ENCODE measurements around the gene PLCD1. TPM values are rescaled to one million over a fixed set of nuclear protein-coding genes. Genes with fewer than 3 reads are reported as not detected.
"Not testable (repeated sequence)": the region's sequence is repeated elsewhere in the genome, so short reads cannot be mapped to it uniquely, and the experiment has no call there.

Gene PLCD1
- total RNA-seq: 11.1 and 13.7 TPM in 2 replicates

DNA sequence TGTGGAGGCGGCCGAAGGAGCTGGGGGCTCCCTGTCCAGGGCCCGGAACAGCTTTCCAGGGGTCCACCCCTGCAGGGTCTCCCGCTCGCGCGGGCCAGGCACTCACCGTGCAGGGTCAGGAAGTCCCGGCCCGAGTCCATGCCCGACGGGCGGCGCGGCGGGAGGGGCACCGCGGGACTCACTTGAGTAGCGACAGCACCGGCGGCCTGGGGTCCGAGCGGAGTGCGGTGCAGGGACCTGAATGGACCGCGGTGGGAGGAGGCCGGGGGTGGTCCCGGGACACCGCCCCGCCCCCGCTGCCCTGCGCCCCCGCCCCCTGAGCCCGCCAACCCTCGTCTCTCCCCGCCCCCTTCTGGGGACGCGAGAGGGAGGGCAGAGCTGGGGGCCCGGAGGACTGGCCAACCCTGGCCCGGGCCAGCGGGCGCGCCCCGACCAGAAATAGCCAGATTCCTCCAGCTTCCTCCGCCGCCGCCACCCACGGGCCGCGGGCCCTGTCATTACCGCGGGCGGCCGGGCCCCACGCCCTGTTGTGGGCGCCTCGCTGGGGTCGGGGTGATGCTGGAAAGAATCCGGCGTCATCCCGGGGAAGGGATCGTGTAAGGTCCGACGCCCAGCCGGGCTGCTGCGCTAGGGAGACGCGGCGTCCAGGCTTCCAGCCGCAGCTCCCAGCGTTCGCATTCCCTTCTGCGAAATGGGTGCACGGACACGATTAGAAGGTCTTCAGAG is at the start of gene PLCD1:
Gene PLCD1 (minus strand): TSS at position 243 of the 726 bp plus-strand sequence. CDS start 103 bp downstream, at position 140.
- DNase-seq (ENCODE audit: low read depth in 2 of 2): peak; percentile 41 to 52

GRCh38 chr3:38077073-38077472 is 47.6 kb upstream of the PLCD1 start:
- not testable (repeated sequence) for DNase-seq (ENCODE audit: low read depth in 2 of 2)

- no peak for DNase-seq (ENCODE audit: low read depth in 2 of 2)
Observed at GRCh38 chr3:38070013-38070412, 40.6 kb upstream of the PLCD1 start.

- no peak for DNase-seq (ENCODE audit: low read depth in 2 of 2)
Observed at GRCh38 chr3:38067508-38068233, 38.2 kb upstream of the PLCD1 start.

DNA sequence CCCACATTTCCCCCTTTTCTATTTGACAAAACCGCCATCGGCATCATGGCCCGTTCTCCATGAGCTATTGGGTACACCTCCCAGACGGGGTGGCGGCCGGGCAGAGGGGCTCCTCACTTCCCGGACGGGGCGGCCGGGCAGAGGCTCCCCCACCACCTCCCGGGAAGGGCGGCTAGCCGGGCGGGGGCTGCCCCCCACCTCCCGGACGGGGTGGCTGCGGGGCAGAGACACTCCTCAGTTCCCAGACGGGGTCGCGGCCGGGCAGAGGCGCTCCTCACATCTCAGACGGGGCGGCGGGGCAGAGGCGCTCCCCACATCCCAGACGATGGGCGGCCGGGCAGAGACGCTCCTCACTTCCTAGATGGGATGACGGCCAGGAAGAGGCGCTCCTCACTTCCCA is 35.0 kb upstream of the PLCD1 start:
- not testable (repeated sequence) for DNase-seq (ENCODE audit: low read depth in 2 of 2)

GRCh38 chr3:38062809-38063208 is 33.4 kb upstream of the PLCD1 start:
- no peak for DNase-seq (ENCODE audit: low read depth in 2 of 2)

GRCh38 chr3:38059591-38059990 is 30.1 kb upstream of the PLCD1 start:
- DNase-seq (ENCODE audit: low read depth in 2 of 2): no peak

GRCh38 chr3:38059148-38059547 is 29.7 kb upstream of the PLCD1 start:
- DNase-seq (ENCODE audit: low read depth in 2 of 2): no peak

DNA sequence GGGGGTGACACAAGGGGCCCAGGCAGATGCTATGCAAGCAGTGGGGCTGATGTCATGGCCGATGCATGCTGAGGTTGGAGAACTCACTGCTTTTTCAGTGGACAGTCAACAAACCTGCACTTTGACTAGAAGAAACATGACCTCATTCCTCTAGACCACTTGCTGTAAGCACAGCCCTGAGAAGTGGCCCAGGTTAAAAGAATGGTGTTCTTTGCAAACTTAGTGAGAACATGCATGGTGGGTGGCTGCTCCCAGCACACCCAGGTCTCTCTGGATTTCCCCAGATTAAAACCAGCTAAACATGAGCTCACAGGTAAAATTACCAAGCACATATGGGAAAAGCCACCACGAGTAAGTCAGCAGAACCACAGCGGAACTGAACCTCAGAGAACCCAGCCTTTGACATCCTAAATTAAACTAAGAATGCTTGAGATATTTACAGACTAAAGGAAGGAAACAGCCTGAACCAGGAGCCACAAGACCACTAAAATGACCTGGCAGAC is 25.1 kb upstream of the PLCD1 start:
- DNase-seq (ENCODE audit: low read depth in 2 of 2): no peak

DNA sequence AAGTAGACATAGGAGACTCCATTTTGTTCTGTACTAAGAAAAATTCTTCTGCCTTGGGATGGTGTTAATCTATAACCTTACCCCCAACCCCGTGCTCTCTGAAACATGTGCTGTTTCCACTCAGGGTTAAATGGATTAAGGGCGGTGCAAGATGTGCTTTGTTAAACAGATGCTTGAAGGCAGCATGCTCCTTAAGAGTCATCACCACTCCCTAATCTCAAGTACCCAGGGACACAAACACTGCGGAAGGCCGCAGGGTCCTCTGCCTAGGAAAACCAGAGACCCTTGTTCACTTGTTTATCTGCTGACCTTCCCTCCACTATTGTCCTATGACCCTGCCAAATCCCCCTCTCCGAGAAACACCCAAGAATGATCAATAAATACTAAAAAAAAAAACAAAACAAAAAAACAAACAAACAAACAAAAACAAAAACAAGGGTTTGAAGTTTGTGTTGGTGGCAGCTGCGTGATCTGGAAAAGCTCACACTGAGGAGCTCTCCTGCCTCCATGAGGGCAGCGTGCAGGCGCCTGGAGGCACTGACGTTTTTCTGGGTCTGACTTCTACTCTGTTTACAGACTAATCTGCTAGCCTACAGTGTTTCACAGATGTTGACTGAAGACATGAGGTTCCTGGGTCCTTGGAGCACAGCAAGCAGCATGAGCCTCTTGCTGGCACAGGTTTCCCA is 24.5 kb upstream of the PLCD1 start:
- DNase-seq (ENCODE audit: low read depth in 2 of 2): not testable (repeated sequence)

DNA sequence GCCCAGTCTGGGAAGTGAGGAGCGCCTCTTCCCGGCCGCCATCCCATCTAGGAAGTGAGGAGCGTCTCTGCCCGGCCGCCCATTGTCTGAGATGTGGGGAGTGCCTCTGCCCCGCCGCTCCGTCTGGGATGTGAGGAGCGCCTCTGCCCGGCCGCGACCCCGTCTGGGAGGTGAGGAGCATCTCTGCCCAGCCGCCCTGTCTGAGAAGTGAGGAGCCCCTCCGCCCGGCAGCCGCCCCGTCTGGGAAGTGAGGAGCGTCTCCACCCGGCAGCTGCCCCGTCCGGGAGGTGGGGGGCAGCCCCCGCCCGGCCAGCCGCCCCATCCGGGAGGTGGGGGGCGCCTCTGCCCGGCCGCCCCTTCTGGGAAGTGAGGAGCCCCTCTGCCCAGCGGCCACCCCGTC is 23.8 kb upstream of the PLCD1 start:
- DNase-seq (ENCODE audit: low read depth in 2 of 2): not testable (repeated sequence)

- no peak for DNase-seq (ENCODE audit: low read depth in 2 of 2)
Observed at GRCh38 chr3:38051131-38051530, 21.7 kb upstream of the PLCD1 start.

GRCh38 chr3:38049358-38050126 is 20.1 kb upstream of the PLCD1 start:
- DNase-seq (ENCODE audit: low read depth in 2 of 2): no peak

DNA sequence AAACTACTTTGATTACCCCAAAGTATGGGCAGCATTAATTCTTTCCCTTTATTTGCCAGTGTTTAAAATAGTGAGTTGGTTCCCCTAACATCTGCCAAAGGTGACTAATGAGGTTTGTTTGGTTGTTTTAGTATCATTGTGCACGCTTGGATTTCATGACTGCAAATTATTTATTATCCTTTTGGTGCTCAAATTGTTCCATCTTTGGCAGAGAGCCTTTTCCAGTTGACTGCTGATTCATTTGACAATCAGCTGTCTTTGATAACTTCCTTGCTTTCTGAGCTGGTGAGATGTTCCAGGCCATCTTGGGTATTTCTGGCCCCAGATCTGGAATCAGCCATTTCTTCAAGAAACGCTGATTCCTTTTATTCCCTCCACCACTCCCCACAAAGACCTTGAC is 18.5 kb upstream of the PLCD1 start:
- DNase-seq (ENCODE audit: low read depth in 2 of 2): no peak

GRCh38 chr3:38046821-38047220 is 17.4 kb upstream of the PLCD1 start:
- DNase-seq (ENCODE audit: low read depth in 2 of 2): no peak

DNA sequence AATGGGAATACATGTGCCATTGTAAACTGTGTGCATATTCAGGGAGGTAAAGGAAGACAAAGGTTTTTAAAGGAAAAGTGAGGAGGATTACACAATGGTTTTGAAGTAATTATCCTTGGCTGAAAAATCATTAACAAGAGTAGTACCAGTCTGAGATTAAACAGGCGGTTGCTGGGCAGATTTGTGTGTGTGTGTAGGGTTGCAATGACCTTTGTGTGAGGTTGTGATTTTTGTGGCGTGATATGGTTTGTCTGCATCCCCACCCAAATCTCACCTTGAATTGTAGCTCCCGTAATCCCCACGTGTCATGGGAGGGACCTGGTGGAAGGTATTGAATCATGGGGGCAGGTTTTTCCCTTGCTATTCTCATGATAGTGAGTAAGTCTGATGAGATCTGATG is 16.6 kb upstream of the PLCD1 start:
- DNase-seq (ENCODE audit: low read depth in 2 of 2): no peak

- no peak for DNase-seq (ENCODE audit: low read depth in 2 of 2)
Observed at GRCh38 chr3:38043486-38043885, 14.0 kb upstream of the PLCD1 start.

DNA sequence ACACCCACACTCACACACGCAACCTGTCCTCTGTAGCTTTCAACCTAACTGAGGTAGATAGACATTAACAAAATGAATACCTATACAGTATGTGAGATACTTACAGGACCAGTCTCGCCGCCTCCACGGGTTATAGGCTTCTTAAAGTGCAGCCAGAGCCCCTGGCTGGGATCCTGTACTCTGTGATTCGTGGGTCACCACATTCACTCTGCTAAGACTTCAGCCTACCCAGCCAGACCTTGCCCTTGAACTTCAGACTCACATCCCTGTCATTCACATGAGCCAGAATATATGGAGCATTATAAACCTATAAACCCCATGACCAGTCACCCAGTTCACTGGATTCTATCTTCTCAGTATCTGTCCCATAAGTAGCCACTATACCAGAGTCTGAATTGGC is 11.0 kb upstream of the PLCD1 start:
- DNase-seq (ENCODE audit: low read depth in 2 of 2): no peak

DNA sequence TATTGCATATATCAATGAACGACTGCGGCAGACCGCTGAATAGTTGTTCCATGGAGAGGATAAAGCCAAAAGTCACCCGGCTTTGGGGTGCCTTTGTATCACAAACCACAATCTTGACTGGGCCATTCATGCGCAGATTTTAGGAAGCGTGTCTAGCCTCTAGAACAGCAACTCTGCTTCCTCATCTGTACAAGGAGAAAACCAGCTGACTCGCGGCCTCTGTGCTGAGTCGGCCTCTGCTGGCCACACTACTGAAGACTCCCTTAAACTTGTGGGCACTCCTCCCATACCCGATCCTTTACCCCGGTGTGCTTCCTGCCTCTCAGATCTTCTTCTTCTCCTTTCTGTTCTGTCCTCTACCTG is 10.4 kb upstream of the PLCD1 start:
- DNase-seq (ENCODE audit: low read depth in 2 of 2): no peak

- DNase-seq (ENCODE audit: low read depth in 2 of 2): peak in 1 of 2 donors; percentile 40
Observed at GRCh38 chr3:38039101-38039898, 9.9 kb upstream of the PLCD1 start, which contains the start of gene DLEC1. Gene DLEC1 (plus strand): TSS chr3:38039208. CDS start chr3:38039226, 18 bp downstream.

Measured in lung microvascular endothelial cell (primary cell).